B cell (primary cell): ENCODE results near the gene CCDC180.

Experiments used
- CTCF ChIP-seq: fragments of 200-600 bp; IDR thresholded peaks from one replicate; pipeline ENCODE4 v1.8.0; 2022; ENCODE audit warnings: antibody characterized with exemption, mild to moderate bottlenecking
- EZH2 ChIP-seq: IDR thresholded peaks from 2 replicates; pipeline ENCODE4 v1.6.1; 2012; ENCODE audit warnings: borderline replicate concordance, low read depth, mild to moderate bottlenecking, moderate library complexity, low read length; ENCODE audit not compliant: insufficient read depth, poor library complexity, severe bottlenecking

GRCh38 chr9:97293818-97294217 lies 13.6 kb upstream of the CCDC180 start:
- no peak for TF ChIP-seq EZH2
- TF ChIP-seq CTCF, result no peak
